K562 (cell line): ENCODE results near the gene PHF21A. TPM values are rescaled to one million over a fixed set of nuclear protein-coding genes. Genes with fewer than 3 reads are reported as not detected.

Experiments used
- ATAC-seq: fragments of 200-7000 bp; cut with Tn5 transposase; 3 replicates; pipeline ENCODE4 v1.9.1; 2020; ENCODE audit warnings: moderate library complexity
- BruUV-seq: library from RNA; stranded (reverse); fragments of 400-500 nt; replicated peaks from 2 replicates; lab custom pipeline; 2021; lab: Mats Ljungman, UMichigan
- CTCF ChIA-PET: fragments of 300-600 bp; formaldehyde crosslinking; extraction: SDS; loops from one replicate; lab custom pipeline; 2021; ENCODE audit warnings: low intra/inter-chr PET ratio; lab: Yijun Ruan, JAX
- POLR2A ChIA-PET: fragments of 300-600, 350-650 bp; sonication (Branson Sonifier 250); formaldehyde crosslinking; extraction: SDS; loops from one replicate; lab custom pipeline; 2021; ENCODE audit warnings: antibody characterized with exemption, inconsistent platforms; lab: Yijun Ruan, JAX
- DNase-seq, 4 experiments: peaks; one replicate each; pipeline versions ENCODE4 v3.0.0 to v3.0.0-alpha.2; 2011 to 2018; ENCODE audit warnings: low spot score in 3 of 4, mixed read lengths in 3 of 4; ENCODE audit errors: extremely low read depth in 1 of 4
- FAIRE-seq: peaks from 2 replicates; lab custom pipeline; 2011; peaks lifted over from hg19 to GRCh38; lab: Jason Lieb, UNC
- H2AFZ ChIP-seq: 2 replicates; pipeline ENCODE4 v1.6.0; 2011; ENCODE audit warnings: low read depth, low read length, control low read depth, inconsistent platforms
- H3K27ac ChIP-seq: fragments of 200-600 bp; 3 replicates; pipeline ENCODE4 v1.8.0; 2011; ENCODE audit warnings: low read depth, mild to moderate bottlenecking, control low read depth, inconsistent platforms, low read length, moderate library complexity, mixed read lengths; ENCODE audit errors: extremely low read depth
- H3K27me3 ChIP-seq, 2 experiments: fragments of 300-600 bp in 1 of 2; 2 replicates in 1 of 2; 3 replicates in 1 of 2; pipeline versions ENCODE4 v1.6.0 to v1.8.0; 2011; ENCODE audit warnings: inconsistent platforms in 2 of 2, low read length in 2 of 2, mild to moderate bottlenecking in 1 of 2, mixed read lengths in 1 of 2, moderate library complexity in 1 of 2; ENCODE audit not compliant: control insufficient read depth in 2 of 2, insufficient read depth in 2 of 2
- H3K36me3 ChIP-seq: fragments of 300-600 bp; 3 replicates; pipeline ENCODE4 v1.8.0; 2011; ENCODE audit warnings: mild to moderate bottlenecking, low read length, inconsistent platforms; ENCODE audit not compliant: control insufficient read depth, insufficient read depth
- H3K4me1 ChIP-seq, 2 experiments: fragments of 200-600 bp in 1 of 2; replicated peaks in 1 of 2; 2 replicates in 1 of 2; 3 replicates in 1 of 2; pipeline versions ENCODE4 v1.5.1 to v1.8.0; 2011; ENCODE audit warnings: inconsistent platforms in 2 of 2, low read length in 2 of 2, mild to moderate bottlenecking in 1 of 2, mixed read lengths in 1 of 2, moderate library complexity in 1 of 2; ENCODE audit not compliant: control insufficient read depth in 2 of 2, insufficient read depth in 2 of 2
- H3K4me2 ChIP-seq: 2 replicates; pipeline ENCODE4 v1.6.1; 2011; ENCODE audit warnings: low read length, control low read depth, inconsistent platforms, mixed read lengths; ENCODE audit not compliant: insufficient read depth
- H3K4me3 ChIP-seq: fragments of 200-600 bp; sonication (generic), shearing (Covaris generic); 2 replicates; pipeline ENCODE4 v1.5.1; 2016; ENCODE audit warnings: control low read depth, inconsistent platforms
- H3K79me2 ChIP-seq: fragments of 200-600 bp; 3 replicates; pipeline ENCODE4 v1.8.0; 2011; ENCODE audit warnings: low read length, inconsistent platforms; ENCODE audit not compliant: control insufficient read depth, insufficient read depth
- H3K9ac ChIP-seq, 2 experiments: 2 replicates each; pipeline versions ENCODE4 v1.6.0 to v1.6.1; 2011; ENCODE audit warnings: low read depth in 2 of 2, low read length in 2 of 2, control low read depth in 1 of 2, inconsistent platforms in 1 of 2, mild to moderate bottlenecking in 1 of 2, mixed read lengths in 1 of 2; ENCODE audit not compliant: insufficient read depth in 1 of 2
- H3K9me1 ChIP-seq: one replicate; pipeline ENCODE4 v1.6.0; 2011; ENCODE audit warnings: inconsistent platforms, mild to moderate bottlenecking, low read length, moderate library complexity; ENCODE audit not compliant: control insufficient read depth, insufficient read depth
- H3K9me3 ChIP-seq: replicated peaks from 2 replicates; pipeline ENCODE4 v1.5.1; 2011; ENCODE audit warnings: low read depth, low read length, inconsistent platforms; ENCODE audit not compliant: control insufficient read depth, insufficient read depth
- H4K20me1 ChIP-seq: replicated peaks from 2 replicates; pipeline ENCODE4 v1.6.1; 2011; ENCODE audit warnings: low read length, inconsistent platforms, mixed read lengths; ENCODE audit not compliant: control insufficient read depth, insufficient read depth
- DMBX1 ChIP-seq: fragments of 250-450 bp; sonication (Bioruptor Pico); IDR thresholded peaks from 2 replicates; pipeline ENCODE4 v1.8.0; 2022; ENCODE audit warnings: inconsistent platforms, mild to moderate bottlenecking, moderate library complexity, borderline replicate concordance
- GTF3C2 ChIP-seq: IDR thresholded peaks from 3 replicates; pipeline ENCODE4 v1.6.1; 2011; ENCODE audit warnings: borderline replicate concordance, mild to moderate bottlenecking, moderate library complexity; ENCODE audit not compliant: insufficient read length; ENCODE audit errors: extremely low read depth
- HDAC1 ChIP-seq, 2 experiments: fragments of 450-650 bp; IDR thresholded peaks; 2 replicates each; pipeline ENCODE4 v1.6.1; 2016 to 2017; ENCODE audit warnings: inconsistent platforms in 1 of 2, mild to moderate bottlenecking in 1 of 2, moderate library complexity in 1 of 2
- HIVEP1 ChIP-seq: fragments of 250-450 bp; sonication (Bioruptor Pico); IDR thresholded peaks from 2 replicates; pipeline ENCODE4 v1.4.0; 2020; ENCODE audit warnings: mild to moderate bottlenecking
- HNRNPLL ChIP-seq: fragments of 200-400 bp; formaldehyde crosslinking; IDR thresholded peaks from 2 replicates; pipeline ENCODE4 v1.6.1; 2017; ENCODE audit warnings: low read length, low read depth, mild to moderate bottlenecking; ENCODE audit not compliant: poor library complexity, severe bottlenecking
- KDM4B ChIP-seq, 2 experiments: fragments of 450-650 bp in 1 of 2; sonication (generic) in 1 of 2; IDR thresholded peaks; 2 replicates each; pipeline ENCODE4 v1.6.1; 2016 to 2017; ENCODE audit warnings: borderline replicate concordance in 2 of 2, antibody characterized with exemption in 1 of 2, low read depth in 1 of 2, mild to moderate bottlenecking in 1 of 2
- KLF6 ChIP-seq: fragments of 250-450 bp; sonication (Bioruptor Pico); IDR thresholded peaks from 2 replicates; pipeline ENCODE4 v1.4.0; 2020; ENCODE audit warnings: mild to moderate bottlenecking, moderate library complexity, borderline replicate concordance
- MCM5 ChIP-seq: fragments of 450-650 bp; IDR thresholded peaks from 2 replicates; pipeline ENCODE4 v1.6.1; 2016; ENCODE audit warnings: low read depth
- NR2F6 ChIP-seq: fragments of 450-650 bp; formaldehyde crosslinking; IDR thresholded peaks from 2 replicates; pipeline ENCODE4 v1.4.0; 2020; ENCODE audit warnings: mild to moderate bottlenecking
- RBM14 ChIP-seq: fragments of 200-400 bp; formaldehyde crosslinking; IDR thresholded peaks from 2 replicates; pipeline ENCODE4 v1.6.1; 2018; ENCODE audit warnings: low read depth, mild to moderate bottlenecking, low read length, moderate library complexity, borderline replicate concordance; ENCODE audit not compliant: insufficient read depth
- SIN3B ChIP-seq: fragments of 450-650 bp; IDR thresholded peaks from 2 replicates; pipeline ENCODE4 v1.6.1; 2017; ENCODE audit warnings: low read depth, mild to moderate bottlenecking, moderate library complexity
- TSC22D4 ChIP-seq: fragments of 450-650 bp; IDR thresholded peaks from 2 replicates; pipeline ENCODE4 v1.6.1; 2016; ENCODE audit warnings: missing genetic modification characterization, missing biosample characterization, control low read depth
- ZNF431 ChIP-seq: sonication (generic); formaldehyde crosslinking; IDR thresholded peaks from 2 replicates; pipeline ENCODE4 v1.8.0; 2022; ENCODE audit warnings: mild to moderate bottlenecking, missing genetic modification reagents
- ZNF511 ChIP-seq: sonication (generic); formaldehyde crosslinking; IDR thresholded peaks from 2 replicates; pipeline ENCODE4 v1.8.0; 2022; ENCODE audit warnings: mild to moderate bottlenecking, missing genetic modification reagents
- WGBS: fragments of 100-300 bp; shearing (Covaris generic); methylation state at CpG from one replicate; pipeline ENCODE4 v1.1.6; 2016; ENCODE audit warnings: low coverage, mixed read lengths; ENCODE audit not compliant: insufficient coverage; ENCODE audit errors: missing lambda C conversion rate; 5-methylcytosine and 5-hydroxymethylcytosine counted together
- in situ Hi-C: fragments of 300-500 bp; cut with MboI; formaldehyde crosslinking; loops from 4 replicates; pipeline ENCODE4 v1.15.0; 2018; ENCODE audit warnings: inconsistent platforms, mixed read lengths
- intact Hi-C: fragments of 100-400 bp; cut with micrococcal nuclease; formaldehyde crosslinking; loops from 2 replicates; pipeline ENCODE4 v1.14.2; 2022
- polyA plus RNA-seq, 8 experiments: library from polyadenylated mRNA; depleted of rRNA in 4 of 8; stranded (reverse) in 5 of 8; unstranded in 3 of 8; fragments of >200 nt; fragmentation: Nextera tagmentation in 2 of 8; fragmentation: Illumina TruSeq in 1 of 8; extraction: Ambion mirVana in 2 of 8; extraction: Trizol in 1 of 8; gene quantifications; 2 replicates each; pipeline versions ENCODE4 v1.2.1 to v1.2.3, GENCODE V29; 2011 to 2014; ENCODE audit warnings: inconsistent platforms in 1 of 8, missing spikeins in 1 of 8
- total RNA-seq, 7 experiments: library from RNA; depleted of rRNA in 6 of 7; stranded (reverse); fragments of >200 nt in 6 of 7; fragmentation: Illumina TruSeq in 2 of 7; extraction: Trizol in 2 of 7; gene quantifications; 2 replicates each; pipeline versions ENCODE4 v1.2.1 to v1.2.3, GENCODE V29; 2011 to 2021; ENCODE audit warnings: low replicate concordance in 1 of 7
- TF ChIP-seq, protein P1 (sequence below): fragments of 250-450 bp; sonication (Bioruptor Pico); IDR thresholded peaks from 2 replicates; pipeline ENCODE4 v1.5.0; 2021
- TF ChIP-seq, protein P2 (sequence below): fragments of 250-450 bp; sonication (Bioruptor Pico); IDR thresholded peaks from 2 replicates; pipeline ENCODE4 v1.4.0; 2020; ENCODE audit warnings: borderline replicate concordance

PHF21A gene
- total and polyA plus RNA-seq, 9 of the 15 experiments (the other 6 are each of a cell fraction or from before 2014, with no cell fraction given), result 1.5 to 32.4 (median 10.7) TPM

DNA sequence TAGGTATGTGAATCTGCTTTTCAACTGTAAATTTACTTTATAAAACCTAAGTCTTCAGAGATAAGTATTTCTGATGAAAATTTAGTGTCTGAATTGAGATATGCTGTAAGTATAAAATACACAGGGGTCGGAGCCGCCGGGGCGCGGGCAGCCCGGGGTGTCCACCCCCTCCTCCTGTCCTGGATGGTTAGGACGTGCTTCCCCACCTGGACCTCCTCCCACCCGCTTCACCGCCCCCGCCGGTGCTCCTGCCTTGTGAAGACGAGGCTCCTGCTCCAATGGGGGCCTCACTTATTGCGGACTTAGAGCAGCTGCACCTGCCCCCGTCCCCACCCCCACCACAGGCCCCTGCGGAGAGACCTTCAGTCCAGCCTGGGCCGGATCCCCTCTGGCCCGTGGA is 21.3 kb upstream of the PHF21A start (continued):
- TF ChIP-seq HNRNPLL (no peak), MCM5 (no peak), TSC22D4 (no peak), DMBX1 (CRISPR knock-in tag) (no peak), HDAC1 (IDR thresholded peaks at IDR 0.05) (no peak)
- TF ChIP-seq, protein P1, sequence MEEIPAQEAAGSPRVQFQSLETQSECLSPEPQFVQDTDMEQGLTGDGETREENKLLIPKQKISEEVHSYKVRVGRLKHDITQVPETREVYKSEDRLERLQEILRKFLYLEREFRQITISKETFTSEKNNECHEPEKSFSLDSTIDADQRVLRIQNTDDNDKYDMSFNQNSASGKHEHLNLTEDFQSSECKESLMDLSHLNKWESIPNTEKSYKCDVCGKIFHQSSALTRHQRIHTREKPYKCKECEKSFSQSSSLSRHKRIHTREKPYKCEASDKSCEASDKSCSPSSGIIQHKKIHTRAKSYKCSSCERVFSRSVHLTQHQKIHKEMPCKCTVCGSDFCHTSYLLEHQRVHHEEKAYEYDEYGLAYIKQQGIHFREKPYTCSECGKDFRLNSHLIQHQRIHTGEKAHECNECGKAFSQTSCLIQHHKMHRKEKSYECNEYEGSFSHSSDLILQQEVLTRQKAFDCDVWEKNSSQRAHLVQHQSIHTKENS (CRISPR knock-in tag), result no peak

DNA sequence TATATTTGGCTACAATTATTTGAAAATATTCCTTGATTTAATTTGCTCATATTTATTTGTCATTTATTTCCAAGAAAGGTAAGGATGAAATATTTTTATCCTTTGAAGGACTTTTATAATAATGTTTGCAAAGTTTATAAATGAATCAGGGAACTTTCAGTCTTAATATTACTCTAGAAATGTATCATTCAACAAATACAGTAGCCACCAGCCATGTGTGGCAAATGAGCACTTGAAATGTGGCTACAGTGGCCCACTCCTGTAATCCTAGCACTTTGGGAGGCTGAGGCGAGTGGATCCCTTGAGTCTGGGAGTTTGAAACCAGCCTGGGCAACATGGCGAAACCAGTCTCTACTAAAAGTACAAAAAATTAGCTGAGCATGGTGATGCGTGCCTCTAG is 20.3 kb upstream of the PHF21A start:
- ChIA-PET CTCF (no interaction called here), POLR2A (no interaction called here)
- Histone ChIP-seq H3K27me3 (no peaks in the 10 kb centered on the region), H3K4me2 (no peak overlapping the region), H3K4me1 (peaks cover 0 to 16% of the 10 kb centered on the region in 2 experiments; a peak in 2 of 5 replicates), H2AFZ (no peak overlapping the region), H4K20me1 (no peaks in the 10 kb centered on the region), H3K9me1 (no peaks in the 10 kb centered on the region), H3K9ac (no peak overlapping the region), H3K9me3 (no peaks in the 10 kb centered on the region), H3K79me2 (no peaks in the 10 kb centered on the region), H3K27ac (no peak overlapping the region), H3K4me3 (no peak overlapping the region), H3K36me3 (no peaks in the 10 kb centered on the region)
- in situ Hi-C loops, result no loop called here
- 66% methylated on average over 3 of the region's 3 CpGs for WGBS
- no TSS peak for BruUV-seq
- intact Hi-C loops, result no loop called here
- DNase-seq (no peak), FAIRE-seq (no peak), ATAC-seq (no peak)
- TF ChIP-seq KDM4B (IDR thresholded peaks at IDR 0.05; ENCODE audit: borderline replicate concordance in 2 of 2, low read depth in 1 of 2), result no peak
- TF ChIP-seq KLF6 (CRISPR knock-in tag), result no peak
- no peak for TF ChIP-seq ZNF511
- TF ChIP-seq, protein P2, sequence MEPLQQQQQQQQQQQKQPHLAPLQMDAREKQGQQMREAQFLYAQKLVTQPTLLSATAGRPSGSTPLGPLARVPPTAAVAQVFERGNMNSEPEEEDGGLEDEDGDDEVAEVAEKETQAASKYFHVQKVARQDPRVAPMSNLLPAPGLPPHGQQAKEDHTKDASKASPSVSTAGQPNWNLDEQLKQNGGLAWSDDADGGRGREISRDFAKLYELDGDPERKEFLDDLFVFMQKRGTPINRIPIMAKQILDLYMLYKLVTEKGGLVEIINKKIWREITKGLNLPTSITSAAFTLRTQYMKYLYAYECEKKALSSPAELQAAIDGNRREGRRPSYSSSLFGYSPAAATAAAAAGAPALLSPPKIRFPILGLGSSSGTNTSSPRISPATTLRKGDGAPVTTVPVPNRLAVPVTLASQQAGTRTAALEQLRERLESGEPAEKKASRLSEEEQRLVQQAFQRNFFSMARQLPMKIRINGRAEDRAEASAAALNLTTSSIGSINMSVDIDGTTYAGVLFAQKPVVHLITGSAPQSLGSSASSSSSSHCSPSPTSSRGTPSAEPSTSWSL, result no peak
- no peak for TF ChIP-seq GTF3C2
- no peak for TF ChIP-seq HIVEP1 (CRISPR knock-in tag)
- TF ChIP-seq SIN3B, result no peak
- no peak for TF ChIP-seq RBM14
- no peak for TF ChIP-seq ZNF431
- no peak for TF ChIP-seq NR2F6
